Body of pancreas (tissue), 4 donors: Measurements from ENCODE around the gene ZNF226.

Experiments
- CTCF ChIP-seq, 7 experiments: fragments of 450-650 bp in 4 of 7; fragments of 200-600 bp in 3 of 7; sonication (generic) in 3 of 7; IDR thresholded peaks; one replicate each; pipeline ENCODE4 v1.5.1; 2016 to 2019; ENCODE audit warnings: antibody characterized with exemption in 7 of 7
- POLR2A ChIP-seq, 3 donors: fragments of 450-650 bp; IDR thresholded peaks; one replicate each; pipeline ENCODE4 v1.6.1; 2016; ENCODE audit warnings: antibody characterized with exemption in 3 of 3, mild to moderate bottlenecking in 2 of 3

- no peak for TF ChIP-seq CTCF (IDR thresholded peaks at IDR 0.05)
- TF ChIP-seq POLR2A (IDR thresholded peaks at IDR 0.05), result no peak
These were observed 13.4 kb upstream of the ZNF226 start for GRCh38 chr19:44151491-44151890.
